ENCODE results near the gene MAGI2. TPM values are rescaled to one million over a fixed set of nuclear protein-coding genes. Genes with fewer than 3 reads are reported as not detected.

Gene MAGI2
- polyA plus RNA-seq, 1 experiment, result 0.81 TPM

DNA sequence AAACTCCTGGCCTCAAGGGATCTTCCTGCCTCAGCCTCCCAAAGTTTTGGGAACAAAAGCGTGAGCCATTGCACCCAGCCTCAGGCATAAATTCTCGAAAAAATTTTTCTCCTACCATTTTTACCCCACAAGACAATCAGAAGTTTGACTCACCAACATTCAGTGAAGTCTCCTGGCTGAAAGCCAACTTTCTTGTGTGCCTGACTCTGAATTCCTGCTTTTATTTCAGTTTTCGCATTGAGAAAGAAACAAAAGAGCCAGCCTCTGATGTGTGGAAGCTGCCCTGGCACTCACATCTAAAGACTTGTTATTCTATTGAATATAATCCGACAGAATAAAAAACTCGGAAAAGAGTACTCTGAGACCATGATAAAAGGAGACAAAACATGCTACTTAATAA, 402.9 kb downstream of the MAGI2 start:
- TF ChIP-seq, protein P1, sequence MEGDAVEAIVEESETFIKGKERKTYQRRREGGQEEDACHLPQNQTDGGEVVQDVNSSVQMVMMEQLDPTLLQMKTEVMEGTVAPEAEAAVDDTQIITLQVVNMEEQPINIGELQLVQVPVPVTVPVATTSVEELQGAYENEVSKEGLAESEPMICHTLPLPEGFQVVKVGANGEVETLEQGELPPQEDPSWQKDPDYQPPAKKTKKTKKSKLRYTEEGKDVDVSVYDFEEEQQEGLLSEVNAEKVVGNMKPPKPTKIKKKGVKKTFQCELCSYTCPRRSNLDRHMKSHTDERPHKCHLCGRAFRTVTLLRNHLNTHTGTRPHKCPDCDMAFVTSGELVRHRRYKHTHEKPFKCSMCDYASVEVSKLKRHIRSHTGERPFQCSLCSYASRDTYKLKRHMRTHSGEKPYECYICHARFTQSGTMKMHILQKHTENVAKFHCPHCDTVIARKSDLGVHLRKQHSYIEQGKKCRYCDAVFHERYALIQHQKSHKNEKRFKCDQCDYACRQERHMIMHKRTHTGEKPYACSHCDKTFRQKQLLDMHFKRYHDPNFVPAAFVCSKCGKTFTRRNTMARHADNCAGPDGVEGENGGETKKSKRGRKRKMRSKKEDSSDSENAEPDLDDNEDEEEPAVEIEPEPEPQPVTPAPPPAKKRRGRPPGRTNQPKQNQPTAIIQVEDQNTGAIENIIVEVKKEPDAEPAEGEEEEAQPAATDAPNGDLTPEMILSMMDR (IDR thresholded peaks at IDR 0.05; ENCODE audit: insufficient read depth, low read depth, low read length), result no peak
- H3K4me3 ChIP-seq (ENCODE audit: low read depth, low read length), result no peak overlapping the region
- CTCF ChIA-PET, result no interaction called here
- H3K27me3 ChIP-seq (ENCODE audit: control insufficient read depth, insufficient read depth, low read length), result no peaks in the 10 kb centered on the region
- POLR2A ChIA-PET, result no interaction called here
- no peak for DNase-seq (ENCODE audit: low read depth)
- no peaks in the 10 kb centered on the region for H3K36me3 ChIP-seq (ENCODE audit: control insufficient read depth, insufficient read depth, low read length)

DNA sequence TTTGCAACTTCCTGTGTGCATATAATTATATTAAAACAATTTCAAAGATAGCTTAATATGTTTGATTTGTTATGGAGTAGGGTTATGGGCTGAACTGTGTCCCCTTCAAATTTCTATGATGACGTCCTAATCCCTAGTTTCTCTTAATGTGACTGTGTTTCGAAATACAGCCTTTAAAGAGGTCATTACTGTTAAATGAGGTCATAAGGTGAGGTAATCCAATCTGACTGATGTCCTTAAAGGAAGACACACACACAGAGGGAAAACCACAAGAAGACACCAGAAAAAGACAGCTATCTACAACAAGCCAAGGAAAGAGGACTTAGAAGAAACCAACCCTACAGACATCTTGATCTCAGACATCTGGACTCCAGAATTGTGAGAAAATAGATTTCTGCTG, 407.4 kb downstream of the MAGI2 start:
- DNase-seq (ENCODE audit: low read depth), result no peak
- POLR2A ChIA-PET, result no interaction called here
- no peaks in the 10 kb centered on the region for H3K27me3 ChIP-seq (ENCODE audit: control insufficient read depth, insufficient read depth, low read length)
- no peaks in the 10 kb centered on the region for H3K36me3 ChIP-seq (ENCODE audit: control insufficient read depth, insufficient read depth, low read length)
- CTCF ChIA-PET, result no interaction called here
- no peak overlapping the region for H3K4me3 ChIP-seq (ENCODE audit: low read depth, low read length)
- TF ChIP-seq, protein P1 (IDR thresholded peaks at IDR 0.05; ENCODE audit: insufficient read depth, low read depth, low read length), result no peak

DNA sequence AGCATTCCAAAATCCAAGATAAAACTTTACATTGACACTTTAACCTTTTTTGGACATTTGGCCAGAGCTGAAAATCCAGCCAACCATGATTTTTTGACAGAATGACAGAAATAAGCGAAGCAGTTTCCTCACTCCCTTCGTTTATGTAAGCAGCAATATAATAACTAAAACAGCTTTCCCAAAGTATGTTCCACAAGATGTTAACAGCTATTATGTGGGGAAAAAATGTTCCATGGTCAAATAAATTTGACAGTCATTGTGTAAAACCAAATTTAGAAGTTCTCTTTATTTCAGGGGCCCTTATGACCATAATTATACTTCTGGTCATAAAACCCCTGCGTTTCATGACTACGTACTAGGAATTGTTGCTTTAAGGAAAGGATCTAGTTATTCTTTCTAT, 416.5 kb downstream of the MAGI2 start:
- Histone ChIP-seq H3K27me3 (ENCODE audit: control insufficient read depth, insufficient read depth, low read length) (no peaks in the 10 kb centered on the region), H3K4me3 (ENCODE audit: low read depth, low read length) (no peak overlapping the region), H3K36me3 (ENCODE audit: control insufficient read depth, insufficient read depth, low read length) (no peaks in the 10 kb centered on the region)
- POLR2A ChIA-PET, result no interaction called here
- no peak for DNase-seq (ENCODE audit: low read depth)
- TF ChIP-seq, protein P1 (IDR thresholded peaks at IDR 0.05; ENCODE audit: insufficient read depth, low read depth, low read length), result no peak
- CTCF ChIA-PET, result no interaction called here

DNA sequence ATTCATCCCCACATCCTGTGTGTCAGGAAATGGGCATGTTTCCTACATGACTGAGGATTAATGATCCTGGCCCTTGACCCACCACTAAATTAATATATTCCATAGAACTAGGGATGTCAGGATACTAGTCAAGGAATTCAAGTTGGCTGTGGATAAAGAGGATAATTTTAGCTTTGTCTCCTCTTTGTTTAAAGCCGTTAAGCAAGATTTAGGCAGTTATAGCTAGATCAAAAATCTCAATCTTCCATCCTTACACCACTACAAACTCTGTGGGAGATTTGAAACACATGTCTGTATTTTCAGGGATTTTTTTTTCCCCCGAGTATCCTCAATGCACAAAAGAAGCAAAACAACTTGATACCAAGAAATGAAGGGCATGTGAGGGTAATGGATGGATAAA, 417.1 kb downstream of the MAGI2 start:
- Histone ChIP-seq H3K36me3 (ENCODE audit: control insufficient read depth, insufficient read depth, low read length) (no peaks in the 10 kb centered on the region), H3K27me3 (ENCODE audit: control insufficient read depth, insufficient read depth, low read length) (no peaks in the 10 kb centered on the region), H3K4me3 (ENCODE audit: low read depth, low read length) (no peak overlapping the region)
- TF ChIP-seq, protein P1 (IDR thresholded peaks at IDR 0.05; ENCODE audit: insufficient read depth, low read depth, low read length), result no peak
- ChIA-PET CTCF (no interaction called here), POLR2A (no interaction called here)
- DNase-seq (ENCODE audit: low read depth), result no peak

DNA sequence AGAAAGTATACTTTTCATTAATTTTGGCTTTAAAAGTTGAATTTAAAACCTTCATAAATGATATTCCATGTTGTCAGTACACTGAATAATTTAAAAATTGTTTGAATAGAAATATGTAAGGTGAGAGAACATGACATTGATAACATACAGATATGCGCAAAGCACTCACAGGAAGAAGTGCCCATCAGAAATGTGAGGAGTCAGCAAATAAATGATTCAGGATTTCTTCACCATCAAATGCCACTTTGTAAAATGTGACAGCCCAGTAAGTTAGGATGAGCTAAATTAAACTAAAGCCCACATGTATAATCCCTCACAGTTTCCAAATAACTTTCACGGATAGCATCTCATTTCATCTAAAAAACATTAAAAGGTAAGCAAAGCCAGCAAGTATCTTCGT, 417.6 kb downstream of the MAGI2 start:
- TF ChIP-seq, protein P1 (IDR thresholded peaks at IDR 0.05; ENCODE audit: insufficient read depth, low read depth, low read length), result no peak
- Histone ChIP-seq H3K36me3 (ENCODE audit: control insufficient read depth, insufficient read depth, low read length) (no peaks in the 10 kb centered on the region), H3K4me3 (ENCODE audit: low read depth, low read length) (no peak overlapping the region), H3K27me3 (ENCODE audit: control insufficient read depth, insufficient read depth, low read length) (no peaks in the 10 kb centered on the region)
- ChIA-PET CTCF (no interaction called here), POLR2A (no interaction called here)
- no peak for DNase-seq (ENCODE audit: low read depth)

All from BJ (cell line).